NCI-H2227 (cell line): ENCODE data around the gene DPP6.

Experiments
- DNase-seq: peaks from one replicate; lab custom pipeline; 2025; ENCODE audit not compliant: unreplicated experiment; lab: John Stamatoyannopoulos, UW

The DPP6 gene

GRCh38 chr7:154217688-154218340 lies 165.6 kb downstream of the DPP6 start:
- DNase-seq, result no peak

- DNase-seq, result no peak
Observed at GRCh38 chr7:154231732-154232131, 179.5 kb downstream of the DPP6 start.

- DNase-seq, result no peak
Observed at GRCh38 chr7:154232700-154233099, 180.5 kb downstream of the DPP6 start.

GRCh38 chr7:154241988-154242387 lies 189.8 kb downstream of the DPP6 start:
- DNase-seq, result no peak

- no peak for DNase-seq
Observed at GRCh38 chr7:154242709-154243108, 190.5 kb downstream of the DPP6 start.

- no peak for DNase-seq
Observed at GRCh38 chr7:154252046-154252445, 199.8 kb downstream of the DPP6 start.

- DNase-seq, result no peak
Observed at GRCh38 chr7:154253810-154254209, 201.6 kb downstream of the DPP6 start.

GRCh38 chr7:154255324-154255723 lies 203.1 kb downstream of the DPP6 start:
- no peak for DNase-seq

GRCh38 chr7:154256150-154256549 lies 204.0 kb downstream of the DPP6 start:
- no peak for DNase-seq

GRCh38 chr7:154259396-154259795 lies 207.2 kb downstream of the DPP6 start:
- DNase-seq, result no peak

GRCh38 chr7:154287356-154287755 lies 235.2 kb downstream of the DPP6 start:
- DNase-seq, result no peak

GRCh38 chr7:154289119-154289518 lies 236.9 kb downstream of the DPP6 start:
- DNase-seq, result no peak

GRCh38 chr7:154296443-154296842 lies 244.2 kb downstream of the DPP6 start:
- DNase-seq, result no peak

- DNase-seq, result no peak
Observed at GRCh38 chr7:154299736-154300135, 247.5 kb downstream of the DPP6 start.

- no peak for DNase-seq
Observed at GRCh38 chr7:154302380-154302779, 250.2 kb downstream of the DPP6 start.

GRCh38 chr7:154304231-154304630 lies 252.0 kb downstream of the DPP6 start:
- DNase-seq, result no peak

- DNase-seq, result no peak
Observed at GRCh38 chr7:154304740-154305700, 252.8 kb downstream of the DPP6 start.

- DNase-seq, result no peak
Observed at GRCh38 chr7:154306036-154306435, 253.8 kb downstream of the DPP6 start.

- no peak for DNase-seq
Observed at GRCh38 chr7:154308928-154309327, 256.7 kb downstream of the DPP6 start.

GRCh38 chr7:154310114-154310513 lies 257.9 kb downstream of the DPP6 start:
- no peak for DNase-seq

- DNase-seq, result no peak
Observed at GRCh38 chr7:154324196-154324595, 272.0 kb downstream of the DPP6 start.

- no peak for DNase-seq
Observed at GRCh38 chr7:154326421-154326820, 274.2 kb downstream of the DPP6 start.
